MM.1S (cell line): ENCODE measurements around the gene C3orf49.

Experiments
- DNase-seq: peaks from one replicate; pipeline ENCODE4 v3.0.0-alpha.2; 2015
- H2AFZ ChIP-seq: fragments of 300-600 bp; sonication (generic); 2 replicates; pipeline ENCODE4 v1.6.0; 2016; ENCODE audit warnings: antibody characterized with exemption, low read length
- H3F3A ChIP-seq: fragments of 300-600 bp; sonication (generic); 2 replicates; pipeline ENCODE4 v1.6.1; 2016; ENCODE audit warnings: mild to moderate bottlenecking, antibody characterized with exemption, low read length, moderate library complexity, mixed read lengths; ENCODE audit not compliant: insufficient read depth
- H3K27ac ChIP-seq: fragments of 300-600 bp; sonication (generic); 2 replicates; pipeline ENCODE4 v1.5.1; 2016; ENCODE audit warnings: mild to moderate bottlenecking, low read length
- H3K27me3 ChIP-seq: fragments of 300-600 bp; sonication (generic); replicated peaks from 2 replicates; pipeline ENCODE4 v1.6.0; 2016; ENCODE audit warnings: low read length; ENCODE audit not compliant: insufficient read depth
- H3K36me3 ChIP-seq: fragments of 300-600 bp; sonication (generic); replicated peaks from 2 replicates; pipeline ENCODE4 v1.6.1; 2016; ENCODE audit warnings: mild to moderate bottlenecking, low read length, mixed read lengths; ENCODE audit not compliant: insufficient read depth
- H3K4me1 ChIP-seq: fragments of 300-600 bp; sonication (generic); 2 replicates; pipeline ENCODE4 v1.6.1; 2016; ENCODE audit warnings: low read length, mixed read lengths
- H3K4me2 ChIP-seq: fragments of 300-600 bp; sonication (generic); 2 replicates; pipeline ENCODE4 v1.6.0; 2016; ENCODE audit warnings: low read depth, low read length
- H3K4me3 ChIP-seq: fragments of 300-600 bp; sonication (generic); 2 replicates; pipeline ENCODE4 v1.5.1; 2016; ENCODE audit warnings: low read length, mixed read lengths
- H3K79me2 ChIP-seq: fragments of 300-600 bp; sonication (generic); 2 replicates; pipeline ENCODE4 v1.6.1; 2016; ENCODE audit warnings: mixed run types, low read length, mixed read lengths
- H3K9ac ChIP-seq: fragments of 300-600 bp; sonication (generic); 2 replicates; pipeline ENCODE4 v1.6.1; 2016; ENCODE audit warnings: low read length, mixed read lengths
- H3K9me2 ChIP-seq: fragments of 300-600 bp; sonication (generic); replicated peaks from 2 replicates; pipeline ENCODE4 v1.6.1; 2016; ENCODE audit warnings: mild to moderate bottlenecking, low read length, mixed read lengths; ENCODE audit not compliant: insufficient read depth
- H3K9me3 ChIP-seq: fragments of 300-600 bp; sonication (generic); replicated peaks from 2 replicates; pipeline ENCODE4 v1.6.1; 2016; ENCODE audit warnings: mild to moderate bottlenecking, low read length, mixed read lengths; ENCODE audit not compliant: insufficient read depth
- H4K20me1 ChIP-seq: fragments of 300-600 bp; sonication (generic); 2 replicates; pipeline ENCODE4 v1.6.1; 2016; ENCODE audit warnings: mild to moderate bottlenecking, low read length, moderate library complexity, mixed read lengths; ENCODE audit not compliant: insufficient read depth
- EZH2 ChIP-seq: fragments of 300-600 bp; sonication (generic); optimal IDR thresholded peaks from 2 replicates; pipeline ENCODE3; 2017; ENCODE audit warnings: low read depth, mild to moderate bottlenecking, antibody characterized with exemption, low read length, mixed read lengths
- EZH2phosphoT487 ChIP-seq: fragments of 300-600 bp; sonication (generic); IDR thresholded peaks from 2 replicates; pipeline ENCODE4 v1.6.1; 2018; ENCODE audit warnings: antibody characterized with exemption, low read length
- TF ChIP-seq, protein P1 (sequence below): fragments of 300-600 bp; sonication (generic); IDR thresholded peaks from 2 replicates; pipeline ENCODE4 v1.5.1; 2016; ENCODE audit warnings: antibody characterized with exemption, low read length, mixed read lengths

C3orf49 gene

DNA sequence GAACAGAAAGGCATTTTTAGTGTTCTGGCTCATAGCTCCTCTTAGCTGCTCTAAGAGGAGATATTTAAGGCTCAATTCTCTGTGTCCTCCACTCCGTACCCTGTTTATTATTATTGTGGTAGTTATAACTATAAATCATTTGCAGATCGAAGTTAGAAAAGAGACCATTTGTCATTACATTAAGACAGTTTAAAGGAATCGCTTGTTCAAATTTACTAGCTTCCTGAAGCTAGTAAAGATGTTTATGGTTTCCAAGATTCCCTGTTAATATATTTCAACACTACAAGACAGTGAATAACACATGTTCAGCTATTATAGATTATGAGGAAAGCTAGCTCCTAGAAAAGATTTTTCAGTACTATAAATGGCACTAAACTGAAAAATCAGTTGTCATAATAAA lies 57.2 kb downstream of the C3orf49 start:
- no peak for TF ChIP-seq EZH2phosphoT487
- TF ChIP-seq EZH2: no peak
- TF ChIP-seq, protein P1, sequence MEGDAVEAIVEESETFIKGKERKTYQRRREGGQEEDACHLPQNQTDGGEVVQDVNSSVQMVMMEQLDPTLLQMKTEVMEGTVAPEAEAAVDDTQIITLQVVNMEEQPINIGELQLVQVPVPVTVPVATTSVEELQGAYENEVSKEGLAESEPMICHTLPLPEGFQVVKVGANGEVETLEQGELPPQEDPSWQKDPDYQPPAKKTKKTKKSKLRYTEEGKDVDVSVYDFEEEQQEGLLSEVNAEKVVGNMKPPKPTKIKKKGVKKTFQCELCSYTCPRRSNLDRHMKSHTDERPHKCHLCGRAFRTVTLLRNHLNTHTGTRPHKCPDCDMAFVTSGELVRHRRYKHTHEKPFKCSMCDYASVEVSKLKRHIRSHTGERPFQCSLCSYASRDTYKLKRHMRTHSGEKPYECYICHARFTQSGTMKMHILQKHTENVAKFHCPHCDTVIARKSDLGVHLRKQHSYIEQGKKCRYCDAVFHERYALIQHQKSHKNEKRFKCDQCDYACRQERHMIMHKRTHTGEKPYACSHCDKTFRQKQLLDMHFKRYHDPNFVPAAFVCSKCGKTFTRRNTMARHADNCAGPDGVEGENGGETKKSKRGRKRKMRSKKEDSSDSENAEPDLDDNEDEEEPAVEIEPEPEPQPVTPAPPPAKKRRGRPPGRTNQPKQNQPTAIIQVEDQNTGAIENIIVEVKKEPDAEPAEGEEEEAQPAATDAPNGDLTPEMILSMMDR: no peak
- Histone ChIP-seq H3K4me1 (peaks cover 26% of the 10 kb centered on the region), H3K27me3 (no peaks in the 10 kb centered on the region), H3K9me3 (no peaks in the 10 kb centered on the region), H3K36me3 (no peaks in the 10 kb centered on the region), H3K27ac (no peak overlapping the region), H2AFZ (no peak overlapping the region), H3F3A (peaks cover 18% of the 10 kb centered on the region), H3K4me3 (no peak overlapping the region), H3K9me2 (no peaks in the 10 kb centered on the region), H4K20me1 (no peaks in the 10 kb centered on the region), H3K4me2 (no peak overlapping the region), H3K9ac (no peak overlapping the region), H3K79me2 (peaks cover 85% of the 10 kb centered on the region)
- no peak for DNase-seq

DNA sequence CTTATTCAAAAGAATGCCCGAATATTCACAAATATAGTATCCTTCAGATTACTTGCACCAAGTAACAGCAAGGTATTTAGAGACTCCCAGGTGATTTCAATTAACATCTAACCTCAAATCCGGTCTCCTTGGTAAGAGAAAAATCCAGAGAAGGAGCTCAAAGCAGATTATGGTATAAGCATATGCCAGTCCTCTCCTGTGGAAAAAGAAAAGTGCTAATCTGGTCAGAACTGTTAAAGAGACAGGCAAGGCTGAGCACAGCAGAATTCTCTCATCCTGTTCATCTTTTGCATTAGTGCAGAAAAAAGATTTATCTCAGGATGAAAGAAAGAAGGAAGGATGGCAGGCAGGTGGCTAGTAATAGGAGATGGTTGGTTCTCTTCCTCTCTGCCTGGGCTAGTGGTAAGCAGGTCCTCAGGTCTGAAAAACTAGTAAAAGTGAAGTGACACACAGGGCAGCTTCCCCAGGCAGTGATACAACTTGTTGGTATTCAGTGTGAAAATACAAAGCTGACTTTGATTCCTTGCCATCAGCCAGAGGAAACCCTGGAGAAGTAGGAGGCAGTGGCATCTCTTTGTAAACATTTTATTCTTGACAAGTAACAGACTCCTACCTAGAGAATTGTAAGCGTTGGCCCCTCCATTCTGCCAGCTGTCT lies 58.8 kb downstream of the C3orf49 start:
- Histone ChIP-seq H3K4me1 (peaks cover 24% of the 10 kb centered on the region), H3K79me2 (peaks cover 84% of the 10 kb centered on the region), H3K4me2 (peak overlapping the region; percentile 68), H4K20me1 (no peaks in the 10 kb centered on the region), H3F3A (peaks cover 18% of the 10 kb centered on the region), H3K9me3 (no peaks in the 10 kb centered on the region), H3K27ac (peak overlapping the region; percentile 34; the same call in 1 of the 2 replicates), H3K36me3 (no peaks in the 10 kb centered on the region), H3K9ac (no peak overlapping the region), H3K9me2 (no peaks in the 10 kb centered on the region), H3K27me3 (no peaks in the 10 kb centered on the region), H3K4me3 (no peak overlapping the region), H2AFZ (no peak overlapping the region)
- no peak for TF ChIP-seq EZH2phosphoT487
- TF ChIP-seq EZH2: no peak
- TF ChIP-seq, protein P1: no peak
- DNase-seq: no peak

DNA sequence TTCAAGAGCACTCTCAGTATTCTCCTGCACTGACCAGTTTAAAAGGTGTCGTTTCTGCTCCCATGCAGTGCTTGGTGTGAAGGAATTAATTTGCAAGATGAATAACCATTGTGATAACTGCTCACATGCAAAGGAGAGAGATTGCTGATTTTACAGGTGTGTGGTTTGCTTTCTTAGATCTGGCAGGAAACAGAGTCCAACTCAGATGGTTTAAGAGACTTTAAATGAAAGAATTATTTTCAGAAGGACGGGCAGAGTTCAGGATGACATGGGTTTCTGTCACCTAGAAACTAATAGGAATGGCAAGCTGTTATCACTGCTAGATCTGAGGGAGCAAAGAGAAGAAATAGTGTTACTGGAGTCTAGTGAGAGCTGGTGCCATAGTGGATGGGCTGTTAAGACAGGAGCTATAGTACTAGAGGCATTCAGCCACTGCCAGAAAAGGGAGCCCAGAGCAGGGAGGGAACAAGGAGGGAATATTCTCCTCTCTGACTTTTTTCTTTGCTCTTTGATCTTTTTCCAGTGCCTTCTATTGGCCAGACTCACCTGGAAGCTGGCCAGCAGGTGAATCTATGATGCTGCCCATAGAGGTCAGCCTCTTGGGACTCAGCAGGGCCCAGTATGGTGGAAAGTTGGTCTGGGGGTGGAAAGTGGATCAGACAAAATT lies 59.4 kb downstream of the C3orf49 start:
- no peak for TF ChIP-seq EZH2phosphoT487
- TF ChIP-seq, protein P1: no peak
- no peak for TF ChIP-seq EZH2
- Histone ChIP-seq H3K9me3 (no peaks in the 10 kb centered on the region), H4K20me1 (no peaks in the 10 kb centered on the region), H3K4me3 (no peak overlapping the region), H3K9me2 (no peaks in the 10 kb centered on the region), H2AFZ (no peak overlapping the region), H3K79me2 (peaks cover 84% of the 10 kb centered on the region), H3K4me2 (peak overlapping the region; percentile 68), H3F3A (peaks cover 18% of the 10 kb centered on the region), H3K36me3 (no peaks in the 10 kb centered on the region), H3K4me1 (peaks cover 24% of the 10 kb centered on the region), H3K27me3 (no peaks in the 10 kb centered on the region), H3K27ac (peak overlapping the region; percentile 34; the same call in 1 of the 2 replicates), H3K9ac (no peak overlapping the region)
- DNase-seq: peak; percentile 63
